ENCODE measurements around the gene HSBP1. TPM values are rescaled to one million over a fixed set of nuclear protein-coding genes. Genes with fewer than 3 reads are reported as not detected.

Gene HSBP1
- total and polyA plus RNA-seq, 2 of the 8 experiments (the other 6 are each of a cell fraction or from before 2014, with no cell fraction given) = 78.4 to 219 TPM

DNA sequence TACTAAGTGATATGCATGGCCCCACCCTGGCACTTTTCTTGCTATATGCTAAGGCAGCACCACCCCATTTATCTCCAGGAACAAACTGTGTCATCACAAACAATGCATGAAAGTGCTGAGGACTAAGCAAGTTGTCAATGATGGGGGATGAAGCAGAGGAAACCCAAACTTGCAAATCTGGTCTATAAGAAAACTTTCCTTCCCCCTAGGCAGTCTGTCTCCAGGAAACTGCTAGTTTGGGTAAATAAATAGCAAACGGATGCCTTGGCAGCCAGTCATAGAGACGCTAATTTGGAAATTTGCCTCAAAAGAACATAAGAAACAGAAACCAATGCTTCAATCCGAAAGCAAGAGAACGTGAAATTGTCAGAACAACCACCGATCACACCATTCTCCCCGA, 5.6 kb upstream of the HSBP1 start:
- WGBS, 2 experiments (ENCODE audit: extremely low coverage in 1 of 2, insufficient coverage in 1 of 2, insufficient read length in 1 of 2, insufficient replicate concordance in 2 of 2, low coverage in 1 of 2, low lambda C conversion rate in 2 of 2, missing lambda C conversion rate in 1 of 2) = 36% methylated on average over 6 of the region's 6 CpGs; no CpG with 5 or more reads in 1 of the 2 experiments
- Histone ChIP-seq H2BK20ac (ENCODE audit: low read length) (no peak overlapping the region), H3K4ac (replicated peaks; ENCODE audit: insufficient read length, low read depth, low read length) (no peak overlapping the region), H4K20me1 (replicated peaks in 1 of 2; ENCODE audit: control insufficient read depth in 1 of 2, insufficient read depth in 2 of 2, low read length in 2 of 2) (no peaks in the 10 kb centered on the region), H4K8ac (ENCODE audit: extremely low read depth, insufficient read depth, low read length) (no peak overlapping the region), H2BK5ac (ENCODE audit: low read depth, low read length) (no peak overlapping the region), H3K9ac (replicated peaks in 1 of 4; ENCODE audit: extremely low read depth in 1 of 4, low read depth in 3 of 4, low read length in 3 of 4) (no peak overlapping the region; a peak in 1 of 7 replicates), H3K23me2 (ENCODE audit: low read depth, low read length) (no peaks in the 10 kb centered on the region), H3K4me3 (ENCODE audit: extremely low read depth in 1 of 4, insufficient read depth in 2 of 4, low read depth in 3 of 4, low read length in 4 of 4) (peak overlapping the region in 1 of 4 experiments; percentile 9; a peak in 1 of 8 replicates), H2BK15ac (ENCODE audit: low read length) (no peak overlapping the region), H4K91ac (replicated peaks; ENCODE audit: insufficient read length, low read length) (no peak overlapping the region), H3K79me1 (ENCODE audit: low read depth, low read length) (no peaks in the 10 kb centered on the region), H3K18ac (ENCODE audit: extremely low read depth, low read length) (no peak overlapping the region), H3K36me3 (ENCODE audit: control insufficient read depth in 2 of 4, insufficient read depth in 4 of 4, low read length in 3 of 4) (no peaks in the 10 kb centered on the region), H4K5ac (ENCODE audit: insufficient read length, low read depth, low read length) (no peak overlapping the region), H3K27me3 (replicated peaks in 1 of 4; ENCODE audit: control insufficient read depth in 3 of 4, extremely low read depth in 1 of 4, insufficient read depth in 3 of 4, low read length in 3 of 4) (no peaks in the 10 kb centered on the region; a peak in 1 of 7 replicates), H2AFZ (ENCODE audit: low read length) (peak overlapping the region; percentile 54; the same call in 1 of the 2 replicates), H3K27ac (ENCODE audit: low read depth, low read length) (peak overlapping the region; percentile 58; the same call in 1 of the 2 replicates), H2AK5ac (ENCODE audit: low read depth, low read length) (no peak overlapping the region), H3K4me1 (replicated peaks in 1 of 4; ENCODE audit: control insufficient read depth in 3 of 4, insufficient read depth in 4 of 4, low read length in 3 of 4) (peaks cover 0 to 18% (median 9%) of the 10 kb centered on the region in 4 experiments; a peak in 6 of 7 replicates), H2BK12ac (ENCODE audit: low read depth, low read length) (no peak overlapping the region; the same call in 1 of the 2 replicates), H3K9me3 (ENCODE audit: insufficient read depth in 2 of 2, low read depth in 1 of 2, low read length in 1 of 2) (no peaks in the 10 kb centered on the region), H3K4me2 (ENCODE audit: insufficient read depth in 1 of 2, low read depth in 2 of 2, low read length in 2 of 2) (peak overlapping the region; percentile 35 to 40), H3K14ac (ENCODE audit: insufficient read length) (no peak overlapping the region), H2BK120ac (replicated peaks; ENCODE audit: low read depth, low read length) (no peak overlapping the region), H3K56ac (replicated peaks; ENCODE audit: insufficient read length, low read depth, low read length) (no peak overlapping the region), H3K23ac (ENCODE audit: insufficient read length) (no peak overlapping the region), H3K79me2 (ENCODE audit: control insufficient read depth in 1 of 2, insufficient read depth in 2 of 2, low read length in 2 of 2) (no peaks in the 10 kb centered on the region)
- peak in 1 of 2 experiments; percentile 55; a peak in 1 of 3 replicates for TF ChIP-seq EP300 (IDR thresholded peaks at IDR 0.05; ENCODE audit: borderline replicate concordance in 1 of 2, low read depth in 2 of 2, low read length in 2 of 2)
- TF ChIP-seq, protein P1, sequence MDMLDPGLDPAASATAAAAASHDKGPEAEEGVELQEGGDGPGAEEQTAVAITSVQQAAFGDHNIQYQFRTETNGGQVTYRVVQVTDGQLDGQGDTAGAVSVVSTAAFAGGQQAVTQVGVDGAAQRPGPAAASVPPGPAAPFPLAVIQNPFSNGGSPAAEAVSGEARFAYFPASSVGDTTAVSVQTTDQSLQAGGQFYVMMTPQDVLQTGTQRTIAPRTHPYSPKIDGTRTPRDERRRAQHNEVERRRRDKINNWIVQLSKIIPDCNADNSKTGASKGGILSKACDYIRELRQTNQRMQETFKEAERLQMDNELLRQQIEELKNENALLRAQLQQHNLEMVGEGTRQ (IDR thresholded peaks at IDR 0.05; ENCODE audit: low read length) = no peak
- peak; percentile 70; the same call in 1 of the 2 replicates for TF ChIP-seq SP1 (IDR thresholded peaks at IDR 0.05; ENCODE audit: low read depth, low read length)
- ChIA-PET POLR2A (ENCODE audit: partially characterized antibody) (no interaction called here), CTCF (ENCODE audit: partially characterized antibody) (no interaction called here)
- DNase-seq (ENCODE audit: low read depth in 1 of 2, low spot score in 2 of 2) = no peak
- no peak for FAIRE-seq

All from H1 (cell line).